ENCODE results near the gene FASN.

Gene FASN

GRCh38 chr17:82100502-82101298 is 2.7 kb upstream of the FASN start:
- DNase-seq, result no peak

GRCh38 chr17:82098939-82099763 is 1.1 kb upstream of the FASN start:
- DNase-seq, result no peak

- no peak for DNase-seq
These were observed 192 bp downstream of the FASN start for GRCh38 chr17:82097919-82098168.

- DNase-seq, result no peak
These were observed 685 bp downstream of the FASN start for GRCh38 chr17:82097184-82097918.

GRCh38 chr17:82096709-82097183 is 1.3 kb downstream of the FASN start:
- DNase-seq, result no peak

GRCh38 chr17:82095777-82096708 is 2.0 kb downstream of the FASN start:
- peak; percentile 51 for DNase-seq

GRCh38 chr17:82094931-82095776 is 2.9 kb downstream of the FASN start:
- DNase-seq, result no peak

- no peak for DNase-seq
These were observed 4.9 kb downstream of the FASN start for GRCh38 chr17:82092995-82093751.

- DNase-seq, result no peak
These were observed 5.4 kb downstream of the FASN start for GRCh38 chr17:82092628-82092994.

GRCh38 chr17:82092094-82092586 is 5.9 kb downstream of the FASN start:
- DNase-seq, result no peak

- DNase-seq, result no peak
These were observed 6.6 kb downstream of the FASN start for GRCh38 chr17:82091264-82092066.

- no peak for DNase-seq
These were observed 7.3 kb downstream of the FASN start for GRCh38 chr17:82090549-82091263.

- no peak for DNase-seq
These were observed 8.1 kb downstream of the FASN start for GRCh38 chr17:82089723-82090548.

- no peak for DNase-seq
These were observed 9.0 kb downstream of the FASN start for GRCh38 chr17:82088838-82089722.

- DNase-seq, result no peak
These were observed 9.8 kb downstream of the FASN start for GRCh38 chr17:82087961-82088837.

Data from NCI-H1694 treated with DMSO at 0.1 percent for 48 hours (cell line).